ENCODE measurements around the gene SMG7.
A peak's percentile ranks its signal among the peaks of the same experiment; 100 is the strongest.

SMG7 gene

DNA sequence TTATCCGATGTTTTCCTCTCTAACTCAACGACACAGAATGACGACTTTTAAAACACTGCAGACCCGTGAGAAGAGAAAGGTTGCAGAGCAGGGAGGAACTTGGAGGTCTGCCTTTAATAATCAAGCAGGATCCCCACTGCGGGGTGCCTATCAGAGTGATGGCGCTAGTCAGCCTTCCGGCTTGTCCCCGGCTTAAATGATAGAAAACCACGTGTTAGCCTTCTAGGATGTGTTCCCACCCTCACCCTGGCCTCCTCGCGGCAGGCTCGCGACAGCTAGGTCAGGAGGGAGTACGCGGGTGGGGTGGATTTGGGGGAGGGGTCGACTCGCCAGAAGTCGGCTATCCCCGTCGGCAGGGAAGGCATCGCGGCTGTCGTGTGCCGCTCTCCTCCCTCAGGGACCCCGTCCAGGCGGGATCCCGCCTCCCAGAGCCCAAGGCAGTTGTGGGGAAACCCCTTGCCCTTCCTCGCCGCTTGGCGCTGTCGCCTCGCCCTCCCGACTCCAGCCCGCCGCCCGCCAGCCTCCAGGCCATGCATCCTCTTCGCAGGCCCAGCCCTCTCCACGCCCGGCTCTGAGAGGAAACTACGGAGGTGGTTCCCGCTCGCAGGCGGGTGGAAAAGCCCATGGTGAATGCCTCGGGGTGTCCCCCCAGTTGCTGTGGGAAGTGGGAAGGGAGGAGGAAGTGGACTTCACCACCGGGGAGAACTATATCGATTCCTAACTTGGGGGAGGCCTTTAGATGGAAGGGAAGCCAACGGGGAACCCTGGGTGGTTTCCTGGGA is 1.1 kb upstream of the SMG7 start (continued):
- TF ChIP-seq, protein P1, sequence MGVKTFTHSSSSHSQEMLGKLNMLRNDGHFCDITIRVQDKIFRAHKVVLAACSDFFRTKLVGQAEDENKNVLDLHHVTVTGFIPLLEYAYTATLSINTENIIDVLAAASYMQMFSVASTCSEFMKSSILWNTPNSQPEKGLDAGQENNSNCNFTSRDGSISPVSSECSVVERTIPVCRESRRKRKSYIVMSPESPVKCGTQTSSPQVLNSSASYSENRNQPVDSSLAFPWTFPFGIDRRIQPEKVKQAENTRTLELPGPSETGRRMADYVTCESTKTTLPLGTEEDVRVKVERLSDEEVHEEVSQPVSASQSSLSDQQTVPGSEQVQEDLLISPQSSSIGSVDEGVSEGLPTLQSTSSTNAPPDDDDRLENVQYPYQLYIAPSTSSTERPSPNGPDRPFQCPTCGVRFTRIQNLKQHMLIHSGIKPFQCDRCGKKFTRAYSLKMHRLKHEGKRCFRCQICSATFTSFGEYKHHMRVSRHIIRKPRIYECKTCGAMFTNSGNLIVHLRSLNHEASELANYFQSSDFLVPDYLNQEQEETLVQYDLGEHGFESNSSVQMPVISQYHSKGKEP (tag by site-specific recombination; IDR thresholded peaks at IDR 0.05): no peak
- TF ChIP-seq ZBTB1 (tag by site-specific recombination; IDR thresholded peaks at IDR 0.05): peak; percentile 42; the same call in 1 of the 2 replicates
- TF ChIP-seq ZNF76 (tag by site-specific recombination; IDR thresholded peaks at IDR 0.05; ENCODE audit: borderline replicate concordance, low read depth): peak; percentile 16; the same call in 1 of the 2 replicates
- no peak for TF ChIP-seq HOXA7 (CRISPR knock-in tag; IDR thresholded peaks at IDR 0.05; ENCODE audit: borderline replicate concordance)
- TF ChIP-seq, protein P2, sequence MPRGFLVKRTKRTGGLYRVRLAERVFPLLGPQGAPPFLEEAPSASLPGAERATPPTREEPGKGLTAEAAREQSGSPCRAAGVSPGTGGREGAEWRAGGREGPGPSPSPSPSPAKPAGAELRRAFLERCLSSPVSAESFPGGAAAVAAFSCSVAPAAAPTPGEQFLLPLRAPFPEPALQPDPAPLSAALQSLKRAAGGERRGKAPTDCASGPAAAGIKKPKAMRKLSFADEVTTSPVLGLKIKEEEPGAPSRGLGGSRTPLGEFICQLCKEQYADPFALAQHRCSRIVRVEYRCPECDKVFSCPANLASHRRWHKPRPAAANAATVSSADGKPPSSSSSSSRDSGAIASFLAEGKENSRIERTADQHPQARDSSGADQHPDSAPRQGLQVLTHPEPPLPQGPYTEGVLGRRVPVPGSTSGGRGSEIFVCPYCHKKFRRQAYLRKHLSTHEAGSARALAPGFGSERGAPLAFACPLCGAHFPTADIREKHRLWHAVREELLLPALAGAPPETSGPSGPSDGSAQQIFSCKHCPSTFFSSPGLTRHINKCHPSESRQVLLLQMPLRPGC (tag by site-specific recombination; IDR thresholded peaks at IDR 0.05): no peak
- no peak for TF ChIP-seq ZNF654 (tag by site-specific recombination; IDR thresholded peaks at IDR 0.05; ENCODE audit: low read depth)
- peak; percentile 97 for TF ChIP-seq ZNF341 (tag by site-specific recombination; IDR thresholded peaks at IDR 0.05; ENCODE audit: low read depth)
- TF ChIP-seq ZNF2 (tag by site-specific recombination; IDR thresholded peaks at IDR 0.05): peak; percentile 46
- TF ChIP-seq, protein P3, sequence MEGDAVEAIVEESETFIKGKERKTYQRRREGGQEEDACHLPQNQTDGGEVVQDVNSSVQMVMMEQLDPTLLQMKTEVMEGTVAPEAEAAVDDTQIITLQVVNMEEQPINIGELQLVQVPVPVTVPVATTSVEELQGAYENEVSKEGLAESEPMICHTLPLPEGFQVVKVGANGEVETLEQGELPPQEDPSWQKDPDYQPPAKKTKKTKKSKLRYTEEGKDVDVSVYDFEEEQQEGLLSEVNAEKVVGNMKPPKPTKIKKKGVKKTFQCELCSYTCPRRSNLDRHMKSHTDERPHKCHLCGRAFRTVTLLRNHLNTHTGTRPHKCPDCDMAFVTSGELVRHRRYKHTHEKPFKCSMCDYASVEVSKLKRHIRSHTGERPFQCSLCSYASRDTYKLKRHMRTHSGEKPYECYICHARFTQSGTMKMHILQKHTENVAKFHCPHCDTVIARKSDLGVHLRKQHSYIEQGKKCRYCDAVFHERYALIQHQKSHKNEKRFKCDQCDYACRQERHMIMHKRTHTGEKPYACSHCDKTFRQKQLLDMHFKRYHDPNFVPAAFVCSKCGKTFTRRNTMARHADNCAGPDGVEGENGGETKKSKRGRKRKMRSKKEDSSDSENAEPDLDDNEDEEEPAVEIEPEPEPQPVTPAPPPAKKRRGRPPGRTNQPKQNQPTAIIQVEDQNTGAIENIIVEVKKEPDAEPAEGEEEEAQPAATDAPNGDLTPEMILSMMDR (tag by site-specific recombination; IDR thresholded peaks at IDR 0.05): peak; percentile 91
- TF ChIP-seq HOXD13 (CRISPR knock-in tag; IDR thresholded peaks at IDR 0.05; ENCODE audit: borderline replicate concordance): no peak
- no peak for TF ChIP-seq ZNF426 (tag by site-specific recombination; IDR thresholded peaks at IDR 0.05)
- TF ChIP-seq ZNF404 (tag by site-specific recombination; IDR thresholded peaks at IDR 0.05): no peak
- TF ChIP-seq ZNF600 (tag by site-specific recombination; IDR thresholded peaks at IDR 0.05): peak; percentile 76
- no peak for TF ChIP-seq ZNF274 (IDR thresholded peaks at IDR 0.05; ENCODE audit: low read length)
- TF ChIP-seq ZNF274 (tag by site-specific recombination; IDR thresholded peaks at IDR 0.05; ENCODE audit: borderline replicate concordance): no peak
- no peak for TF ChIP-seq ZNF416 (tag by site-specific recombination; IDR thresholded peaks at IDR 0.05)
- TF ChIP-seq REPIN1 (tag by site-specific recombination; IDR thresholded peaks at IDR 0.05; ENCODE audit: low read depth): peak; percentile 84; the same call in 1 of the 2 replicates
- no peak for TF ChIP-seq ZNF837 (tag by site-specific recombination; IDR thresholded peaks at IDR 0.05)
- 0 out of 2 replicates have a peak, but pooled peaks have one; percentile 41 for TF ChIP-seq ZNF423 (tag by site-specific recombination; IDR thresholded peaks at IDR 0.05)
- TF ChIP-seq ZNF510 (tag by site-specific recombination; IDR thresholded peaks at IDR 0.05; ENCODE audit: insufficient replicate concordance): no peak
- TF ChIP-seq ZNF558 (tag by site-specific recombination; IDR thresholded peaks at IDR 0.05): no peak
- TF ChIP-seq, protein P4, sequence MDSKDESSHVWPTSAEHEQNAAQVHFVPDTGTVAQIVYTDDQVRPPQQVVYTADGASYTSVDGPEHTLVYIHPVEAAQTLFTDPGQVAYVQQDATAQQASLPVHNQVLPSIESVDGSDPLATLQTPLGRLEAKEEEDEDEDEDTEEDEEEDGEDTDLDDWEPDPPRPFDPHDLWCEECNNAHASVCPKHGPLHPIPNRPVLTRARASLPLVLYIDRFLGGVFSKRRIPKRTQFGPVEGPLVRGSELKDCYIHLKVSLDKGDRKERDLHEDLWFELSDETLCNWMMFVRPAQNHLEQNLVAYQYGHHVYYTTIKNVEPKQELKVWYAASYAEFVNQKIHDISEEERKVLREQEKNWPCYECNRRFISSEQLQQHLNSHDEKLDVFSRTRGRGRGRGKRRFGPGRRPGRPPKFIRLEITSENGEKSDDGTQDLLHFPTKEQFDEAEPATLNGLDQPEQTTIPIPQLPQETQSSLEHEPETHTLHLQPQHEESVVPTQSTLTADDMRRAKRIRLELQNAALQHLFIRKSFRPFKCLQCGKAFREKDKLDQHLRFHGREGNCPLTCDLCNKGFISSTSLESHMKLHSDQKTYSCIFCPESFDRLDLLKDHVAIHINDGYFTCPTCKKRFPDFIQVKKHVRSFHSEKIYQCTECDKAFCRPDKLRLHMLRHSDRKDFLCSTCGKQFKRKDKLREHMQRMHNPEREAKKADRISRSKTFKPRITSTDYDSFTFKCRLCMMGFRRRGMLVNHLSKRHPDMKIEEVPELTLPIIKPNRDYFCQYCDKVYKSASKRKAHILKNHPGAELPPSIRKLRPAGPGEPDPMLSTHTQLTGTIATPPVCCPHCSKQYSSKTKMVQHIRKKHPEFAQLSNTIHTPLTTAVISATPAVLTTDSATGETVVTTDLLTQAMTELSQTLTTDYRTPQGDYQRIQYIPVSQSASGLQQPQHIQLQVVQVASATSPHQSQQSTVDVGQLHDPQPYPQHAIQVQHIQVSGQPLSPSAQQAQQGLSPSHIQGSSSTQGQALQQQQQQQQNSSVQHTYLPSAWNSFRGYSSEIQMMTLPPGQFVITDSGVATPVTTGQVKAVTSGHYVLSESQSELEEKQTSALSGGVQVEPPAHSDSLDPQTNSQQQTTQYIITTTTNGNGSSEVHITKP (tag by site-specific recombination; IDR thresholded peaks at IDR 0.05): peak; percentile 98
- no peak for TF ChIP-seq ZNF155 (tag by site-specific recombination; IDR thresholded peaks at IDR 0.05)
- TF ChIP-seq ZBTB20 (tag by site-specific recombination; IDR thresholded peaks at IDR 0.05): peak; percentile 81
- peak; percentile 63; the same call in 1 of the 2 replicates for TF ChIP-seq ZSCAN30 (tag by site-specific recombination; IDR thresholded peaks at IDR 0.05)
- TF ChIP-seq, protein P5, sequence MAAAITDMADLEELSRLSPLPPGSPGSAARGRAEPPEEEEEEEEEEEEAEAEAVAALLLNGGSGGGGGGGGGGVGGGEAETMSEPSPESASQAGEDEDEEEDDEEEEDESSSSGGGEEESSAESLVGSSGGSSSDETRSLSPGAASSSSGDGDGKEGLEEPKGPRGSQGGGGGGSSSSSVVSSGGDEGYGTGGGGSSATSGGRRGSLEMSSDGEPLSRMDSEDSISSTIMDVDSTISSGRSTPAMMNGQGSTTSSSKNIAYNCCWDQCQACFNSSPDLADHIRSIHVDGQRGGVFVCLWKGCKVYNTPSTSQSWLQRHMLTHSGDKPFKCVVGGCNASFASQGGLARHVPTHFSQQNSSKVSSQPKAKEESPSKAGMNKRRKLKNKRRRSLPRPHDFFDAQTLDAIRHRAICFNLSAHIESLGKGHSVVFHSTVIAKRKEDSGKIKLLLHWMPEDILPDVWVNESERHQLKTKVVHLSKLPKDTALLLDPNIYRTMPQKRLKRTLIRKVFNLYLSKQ (tag by site-specific recombination; IDR thresholded peaks at IDR 0.05; ENCODE audit: borderline replicate concordance): no peak
- TF ChIP-seq ZNF24 (tag by site-specific recombination; IDR thresholded peaks at IDR 0.05): peak; percentile 85
- peak; percentile 27 for TF ChIP-seq ZNF629 (tag by site-specific recombination; IDR thresholded peaks at IDR 0.05)

All from HEK293 (cell line).